DMS114 treated with DMSO at 0.1 percent for 48 hours (cell line): ENCODE data around the gene NOTCH1.
"Not testable (repeated sequence)": the region's sequence is repeated elsewhere in the genome, so short reads cannot be mapped to it uniquely, and the experiment has no call there.

Experiments
- DNase-seq: peaks from one replicate; lab custom pipeline; 2025; ENCODE audit not compliant: unreplicated experiment; lab: John Stamatoyannopoulos, UW

The NOTCH1 gene

DNA sequence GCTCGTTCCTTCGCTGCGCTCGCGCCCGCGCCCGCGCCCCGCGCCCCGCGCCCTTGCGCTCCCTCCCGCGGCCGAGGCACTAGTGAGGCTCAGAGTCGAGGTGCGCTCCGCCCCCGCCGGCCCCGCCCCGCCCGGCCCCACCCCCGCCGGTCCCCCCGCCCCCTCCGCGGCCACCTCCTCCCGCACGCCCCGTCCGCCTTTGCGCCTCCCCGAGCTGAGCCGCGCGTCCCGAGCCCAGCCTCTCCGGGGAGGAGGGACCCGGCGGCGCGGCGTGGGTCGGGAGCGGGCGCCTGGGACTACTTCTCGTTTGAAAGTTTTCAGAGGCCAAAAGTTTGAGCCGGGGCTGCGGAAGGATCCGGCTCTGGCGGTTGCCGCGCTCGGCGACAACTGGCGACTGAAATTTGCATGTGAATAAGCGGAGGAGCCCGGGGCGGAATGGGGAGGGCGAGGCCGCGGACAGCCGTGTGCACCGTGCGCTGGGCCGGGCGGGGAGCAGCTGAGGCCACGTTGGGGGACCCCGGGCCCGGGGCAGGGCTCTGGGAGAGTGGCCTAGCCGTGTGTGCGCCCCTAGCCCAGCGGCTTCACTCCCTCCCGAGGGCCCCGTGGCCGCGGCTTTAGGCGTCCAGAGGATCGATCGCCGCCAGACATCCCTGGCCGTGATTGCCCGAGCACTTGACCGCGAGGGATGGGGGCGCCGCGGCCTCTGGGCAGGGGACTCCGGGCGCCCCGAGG lies at the start of gene NOTCH1:
Gene NOTCH1, minus strand, starts transcription at position 84 of the 732 bp plus-strand sequence. CDS start 262 bp downstream, outside the sequence.
- DNase-seq, result no peak

DNA sequence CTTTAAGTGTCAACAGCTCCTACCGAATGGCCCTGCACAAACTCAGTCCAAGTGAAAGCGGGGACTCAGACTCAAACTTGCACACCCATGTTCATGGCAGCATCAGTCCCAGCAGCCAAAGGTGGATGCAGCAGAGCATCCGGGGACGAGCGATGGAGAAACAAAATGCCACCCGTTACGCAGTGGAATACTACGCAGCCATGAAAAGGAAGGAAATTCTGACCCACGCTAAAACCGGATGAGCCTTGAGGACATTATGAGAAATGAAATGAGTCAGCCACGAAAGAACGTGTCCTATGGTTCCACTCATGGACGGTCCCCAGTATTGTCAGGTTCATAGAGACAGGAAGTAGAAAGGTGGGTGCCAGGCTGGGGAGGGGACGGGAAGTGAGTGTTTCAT lies 48.6 kb upstream of the NOTCH1 start:
- no peak for DNase-seq

DNA sequence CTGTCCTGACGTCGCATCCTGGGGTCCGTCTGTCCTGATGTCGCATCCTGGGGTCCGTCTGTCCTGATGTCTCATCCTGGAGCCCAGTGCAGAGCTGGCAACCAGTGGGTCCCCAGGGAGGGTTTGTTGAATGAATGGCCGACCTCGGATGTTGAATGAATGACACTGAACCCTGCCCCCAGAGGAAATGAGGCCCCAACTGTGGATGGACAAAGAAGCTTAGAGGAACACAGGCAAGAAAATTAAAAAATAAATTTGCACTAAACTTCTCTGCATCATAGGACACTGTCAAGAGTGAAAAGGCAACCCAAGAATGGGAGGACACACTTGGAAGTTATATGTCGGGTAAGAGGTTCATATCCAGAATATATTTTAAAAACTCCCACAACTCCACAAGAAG lies 47.7 kb upstream of the NOTCH1 start:
- DNase-seq, result no peak

DNA sequence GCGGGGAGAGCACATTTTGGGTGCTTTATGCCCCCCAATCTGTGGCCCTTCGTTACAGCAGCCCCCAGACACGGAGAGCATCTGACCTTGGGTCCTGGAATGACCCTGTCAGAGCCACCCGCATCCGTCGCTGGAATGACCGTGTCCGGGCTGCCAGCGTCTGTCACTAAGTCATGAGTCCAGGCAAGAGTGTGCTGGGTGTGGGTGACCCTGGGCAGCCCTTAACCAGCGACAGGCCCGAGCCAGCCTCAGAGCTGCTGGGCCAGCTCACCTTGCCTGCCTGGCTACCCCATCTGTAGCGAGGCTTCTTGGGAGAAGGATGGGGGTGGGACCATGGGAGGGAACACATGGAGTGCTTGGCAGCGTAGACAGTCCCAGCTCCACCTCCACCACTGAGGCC lies 46.8 kb upstream of the NOTCH1 start:
- no peak for DNase-seq

DNA sequence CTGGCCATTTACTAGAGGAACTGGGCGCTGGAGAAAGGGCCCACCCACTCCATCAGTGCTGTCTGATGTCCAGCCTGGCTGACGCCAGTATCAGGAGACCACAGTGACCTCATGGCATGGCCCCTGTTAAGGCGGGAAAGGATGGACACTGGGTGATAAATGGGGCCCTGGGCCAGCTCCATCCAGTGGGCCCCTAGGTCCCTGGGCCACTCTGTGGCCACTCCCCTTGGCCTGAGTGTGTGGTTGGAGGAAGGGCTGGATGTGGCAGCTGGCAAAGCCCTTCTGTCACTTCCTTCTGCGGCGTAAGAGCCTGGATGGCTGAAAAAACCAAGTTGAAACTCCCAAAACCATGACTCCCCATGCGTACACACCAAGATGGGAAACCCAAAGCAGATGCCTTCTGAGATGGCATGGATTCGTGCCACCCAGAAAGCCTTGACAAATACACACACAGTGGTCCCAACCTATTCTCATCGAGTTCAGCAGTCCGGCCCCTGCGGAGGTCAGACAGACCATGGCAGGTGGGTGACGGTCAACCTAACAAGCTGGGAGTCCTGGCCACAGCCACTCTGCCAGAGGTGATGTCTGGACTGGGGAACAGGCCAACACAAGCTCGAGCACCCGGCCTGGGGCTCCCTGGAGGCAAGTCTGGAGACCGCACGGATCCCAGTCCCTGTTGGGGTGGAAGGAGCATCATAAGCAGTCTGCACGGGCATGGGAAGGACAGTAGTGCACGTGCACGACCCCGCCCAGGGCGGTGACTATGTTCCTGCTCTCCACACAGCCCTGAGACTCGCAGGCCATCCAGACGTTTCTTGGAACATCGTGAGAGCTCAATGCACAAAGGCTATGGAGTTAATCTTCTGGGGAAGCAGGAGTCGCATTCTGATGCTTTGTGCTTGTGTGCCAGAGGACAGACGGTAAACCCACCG lies 45.2 kb upstream of the NOTCH1 start:
- no peak for DNase-seq

DNA sequence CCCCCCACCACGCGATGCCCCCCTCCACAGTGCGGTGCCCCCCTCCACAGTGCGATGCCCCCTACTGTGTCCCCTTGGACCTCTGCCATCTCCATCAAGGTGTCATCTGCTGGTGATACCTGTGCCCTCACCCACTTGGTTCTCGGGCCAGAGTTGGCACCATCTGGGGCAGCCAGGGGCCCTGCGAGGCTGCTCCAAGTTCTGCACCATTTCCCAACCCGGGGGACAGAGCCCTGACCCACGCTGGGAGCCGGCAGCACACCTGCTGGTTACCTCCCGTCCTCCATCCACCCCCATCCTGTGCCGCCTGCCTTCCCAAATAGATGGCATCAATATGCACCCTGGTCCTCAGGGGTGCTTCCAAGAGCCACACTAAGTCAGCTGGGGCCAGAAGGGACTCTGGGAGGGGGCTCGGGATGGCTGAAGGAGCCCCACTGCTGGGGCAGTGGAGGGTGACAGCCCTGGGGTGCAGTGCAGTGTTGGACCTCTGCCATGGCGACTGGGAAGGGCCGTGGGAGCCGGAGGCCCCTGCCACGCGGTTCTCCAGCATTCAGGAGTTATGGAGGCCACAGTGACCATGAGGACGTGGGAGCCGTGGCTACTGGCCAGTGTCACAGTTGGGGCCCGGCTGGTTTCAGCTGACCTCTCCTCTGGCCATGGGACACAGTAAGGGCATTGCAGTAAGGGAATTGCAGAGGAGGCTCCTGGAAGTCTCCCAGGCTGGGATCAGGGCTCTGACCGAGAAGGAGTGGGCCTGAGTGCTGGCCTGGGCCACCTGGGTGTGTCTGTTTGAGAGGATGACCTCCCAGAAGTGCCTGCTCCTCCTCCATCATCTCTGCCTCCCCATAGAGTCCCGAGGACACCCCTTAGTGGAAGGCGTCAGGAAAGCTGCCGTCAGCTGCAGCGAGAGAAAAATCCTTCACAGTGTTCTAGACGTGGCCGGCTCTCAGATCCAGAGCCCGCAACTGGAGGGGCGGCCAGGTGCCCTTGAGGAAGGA lies 44.2 kb upstream of the NOTCH1 start:
- DNase-seq, result no peak

DNA sequence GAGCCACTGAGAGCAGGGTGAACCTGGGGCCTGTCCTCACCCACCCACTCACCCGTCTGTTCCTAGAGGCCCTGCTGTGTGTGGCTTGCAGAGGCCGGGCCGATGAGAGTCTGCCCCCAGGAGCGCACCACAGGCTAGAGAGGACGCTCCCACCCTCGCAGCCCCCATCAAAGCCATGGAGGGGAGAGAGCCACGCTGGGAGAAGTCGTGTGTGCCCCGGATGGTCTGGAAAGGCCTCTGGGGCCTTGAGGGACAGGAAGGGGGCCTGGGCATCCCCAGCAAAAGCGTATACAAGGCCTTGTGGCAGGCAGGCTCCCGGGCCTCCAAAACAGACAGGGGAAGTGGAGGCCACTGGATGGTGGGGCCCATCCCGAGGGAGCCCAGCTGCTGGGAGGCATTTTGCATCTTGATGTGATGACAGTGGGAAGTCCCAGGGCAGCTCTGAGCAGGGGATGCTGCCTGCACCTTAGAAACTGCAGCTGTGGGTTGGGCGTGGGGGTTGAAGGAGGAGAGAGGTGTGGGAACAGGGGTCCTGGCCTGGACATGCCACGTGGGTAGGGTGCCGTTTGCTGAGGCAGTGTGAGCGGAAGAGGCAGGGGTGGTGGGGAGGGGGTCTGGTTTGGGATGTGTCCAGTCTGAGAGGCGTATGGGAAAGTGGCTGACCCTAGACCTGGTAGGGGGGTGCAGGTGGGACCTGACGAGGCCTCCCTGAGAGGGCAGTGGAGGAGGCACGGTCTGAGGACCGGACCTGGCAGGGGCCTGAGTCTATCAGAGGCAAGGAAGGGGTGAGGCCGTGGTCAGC lies 43.0 kb upstream of the NOTCH1 start:
- no peak for DNase-seq

DNA sequence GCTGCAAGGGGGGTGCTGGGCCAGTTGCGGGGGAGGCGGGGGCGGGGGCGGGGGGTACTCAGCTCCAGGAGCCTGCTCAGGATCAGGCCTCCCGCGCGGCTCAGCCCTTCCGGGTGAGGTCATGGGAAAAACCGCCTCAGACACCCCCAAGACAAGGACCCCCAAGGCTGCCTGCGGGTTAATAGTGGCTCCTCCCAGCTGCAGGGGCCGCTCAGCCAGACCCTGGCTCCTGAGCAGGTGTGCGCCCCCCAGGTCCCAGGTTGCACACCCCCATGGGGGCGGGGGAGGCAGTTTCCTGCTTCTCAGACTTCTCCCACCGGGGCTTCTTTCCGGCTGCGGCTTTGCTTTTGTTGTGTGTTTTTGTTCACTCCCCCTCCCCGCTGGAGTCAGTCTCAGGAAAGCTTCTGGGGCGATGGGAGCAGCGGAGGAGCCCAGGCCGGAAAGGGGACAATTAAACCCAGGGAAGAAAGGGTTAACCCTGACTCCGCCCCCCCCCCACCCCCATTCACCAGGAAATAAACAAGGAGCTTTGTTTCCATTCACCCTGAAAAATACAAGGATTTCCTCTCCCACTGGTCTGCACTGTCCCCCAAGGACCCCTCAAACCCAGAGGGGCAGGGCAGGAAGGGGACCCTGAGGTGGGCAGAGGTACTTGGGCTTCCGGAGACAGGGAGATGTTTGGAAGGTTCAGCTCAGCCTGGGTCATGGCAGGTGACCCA lies 42.3 kb upstream of the NOTCH1 start:
- no peak for DNase-seq

DNA sequence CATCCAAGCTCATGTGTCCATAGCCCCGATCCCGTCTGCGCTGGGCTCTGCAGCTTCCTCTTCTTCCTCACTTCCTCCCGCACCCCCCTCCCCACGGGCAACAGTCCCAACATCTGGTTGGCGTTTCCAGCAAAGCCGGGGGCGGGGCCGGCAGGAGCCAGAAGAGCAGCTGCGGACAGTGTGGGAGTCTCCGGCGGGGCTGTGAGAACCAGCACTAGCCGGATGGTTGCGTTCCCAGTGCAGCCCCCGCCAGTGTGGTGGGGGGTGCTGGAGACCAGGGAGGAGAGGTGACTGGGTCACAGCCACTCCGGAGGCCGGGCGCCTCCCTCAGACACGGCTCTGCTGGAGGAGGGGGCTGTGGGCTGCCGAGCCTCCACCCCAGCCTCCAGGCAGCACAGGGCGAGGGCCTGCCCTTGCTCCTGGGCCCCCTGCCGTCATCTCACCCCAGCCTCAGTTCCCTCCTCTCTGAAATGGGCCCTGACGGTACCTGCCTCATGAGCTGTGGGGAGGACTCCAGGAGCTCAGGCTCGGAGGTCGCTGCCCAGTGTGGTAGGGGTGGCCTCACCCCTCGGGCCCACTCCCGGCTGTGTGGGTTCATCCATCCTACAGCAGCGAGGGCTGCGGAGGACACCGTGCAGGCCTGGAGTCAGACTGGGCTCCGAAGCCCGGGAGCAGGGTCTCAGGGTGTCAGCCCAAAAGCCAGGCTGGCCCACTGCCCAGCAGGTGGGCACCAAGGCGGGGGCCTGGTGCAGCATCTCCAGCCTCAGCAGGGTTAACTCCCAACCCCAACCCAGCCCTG lies 41.5 kb upstream of the NOTCH1 start:
- no peak for DNase-seq

DNA sequence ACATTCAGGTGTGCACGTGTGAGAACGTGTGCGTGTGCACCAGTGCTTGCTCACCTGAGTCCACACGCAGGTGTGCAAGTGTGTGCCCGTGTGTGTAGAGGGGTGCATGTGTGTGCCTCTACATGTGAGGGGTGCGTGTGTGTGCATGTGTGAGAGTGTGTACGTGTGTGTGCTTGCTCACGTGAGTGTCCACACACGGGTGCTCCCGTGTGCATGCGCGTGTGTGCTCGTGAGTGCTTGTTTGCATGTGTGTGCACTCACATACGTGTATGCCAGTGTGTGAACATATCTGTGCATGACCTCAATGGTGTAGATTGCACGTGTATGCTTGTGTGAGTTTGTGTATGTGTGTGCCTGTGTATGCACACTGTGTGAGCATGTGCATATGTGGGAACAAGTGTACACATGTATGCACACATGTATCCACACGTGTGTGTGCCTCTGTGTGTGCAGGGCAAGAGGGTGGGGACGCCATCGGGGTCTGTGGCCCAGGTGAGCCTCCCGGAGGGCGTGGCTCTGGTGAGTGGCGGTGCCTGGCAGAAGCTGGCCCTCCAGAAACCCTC lies 40.6 kb upstream of the NOTCH1 start:
- DNase-seq, result no peak

DNA sequence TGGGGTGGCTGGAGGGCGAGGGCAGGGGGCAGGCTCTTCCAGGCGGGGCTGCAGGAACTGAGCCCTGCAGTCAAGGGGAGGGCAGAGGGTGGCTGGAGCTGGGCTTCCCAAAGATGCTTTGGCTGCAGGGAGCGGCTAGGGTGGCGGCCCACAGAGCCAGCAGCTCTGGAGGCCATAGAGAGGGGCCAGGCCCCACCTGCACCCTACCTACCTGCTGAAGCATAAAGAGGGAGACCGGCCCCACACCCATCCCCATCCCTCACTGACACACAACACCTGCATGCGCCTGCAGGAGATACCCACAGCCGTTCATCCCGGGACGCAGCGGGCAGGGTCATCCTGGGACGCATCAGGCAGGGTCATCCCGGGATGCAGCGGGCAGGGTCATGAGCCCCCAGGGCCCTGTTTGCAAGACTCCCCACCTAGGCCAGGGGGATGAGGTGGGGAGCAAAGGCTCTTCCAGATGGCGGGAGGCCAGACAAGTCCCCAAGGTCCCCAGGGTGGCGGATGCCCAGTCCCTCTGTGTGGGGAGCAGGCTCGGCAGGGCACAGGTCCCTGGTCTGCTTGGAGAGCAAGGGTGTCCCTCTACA lies 39.8 kb upstream of the NOTCH1 start:
- no peak for DNase-seq

DNA sequence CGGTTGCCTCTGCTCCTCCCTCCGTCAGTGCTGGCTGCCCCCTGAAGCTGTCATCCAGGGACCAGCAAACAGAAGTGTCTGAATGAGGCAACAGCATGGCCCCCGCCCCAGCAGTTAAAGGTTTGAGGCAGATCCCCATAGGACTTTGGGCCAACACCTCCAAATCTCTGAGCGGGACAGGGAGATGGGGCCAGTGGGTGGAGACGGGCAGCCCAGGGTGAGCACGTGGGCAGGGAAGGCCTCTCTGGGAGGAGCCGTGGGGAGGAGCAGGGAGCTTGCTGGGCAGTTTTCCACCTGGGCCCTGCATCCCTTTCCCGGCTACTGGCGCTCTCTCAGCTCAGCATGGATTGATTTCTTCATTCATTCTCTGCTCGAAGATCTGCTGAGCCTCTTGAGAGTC lies 39.1 kb upstream of the NOTCH1 start:
- DNase-seq, result no peak

DNA sequence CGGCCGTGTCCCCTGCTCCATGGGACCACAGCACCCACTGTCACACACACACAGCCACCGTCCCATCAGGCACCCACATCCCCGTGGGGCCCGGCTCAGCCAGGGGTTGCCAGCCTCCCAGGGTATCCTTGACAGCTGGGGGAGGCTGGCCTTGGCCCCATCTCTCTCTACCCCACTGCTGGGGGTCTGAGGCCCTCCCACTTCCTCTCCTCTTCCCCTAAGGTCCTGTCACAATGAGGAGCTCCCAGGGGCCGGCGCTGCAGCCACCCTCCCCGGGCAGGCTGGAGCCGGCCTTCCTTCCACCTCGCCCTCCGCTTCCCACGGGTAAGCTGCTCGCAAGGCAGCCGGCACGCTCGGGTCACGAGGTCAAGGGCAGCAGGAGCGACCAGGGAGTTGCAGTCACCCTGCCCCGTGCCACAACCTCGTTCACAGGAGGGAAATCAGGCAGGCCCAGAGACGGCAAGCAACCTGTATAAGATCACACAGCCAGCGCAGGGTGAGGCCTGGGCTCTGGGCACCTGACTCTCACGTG lies 38.6 kb upstream of the NOTCH1 start:
- DNase-seq, result no peak

DNA sequence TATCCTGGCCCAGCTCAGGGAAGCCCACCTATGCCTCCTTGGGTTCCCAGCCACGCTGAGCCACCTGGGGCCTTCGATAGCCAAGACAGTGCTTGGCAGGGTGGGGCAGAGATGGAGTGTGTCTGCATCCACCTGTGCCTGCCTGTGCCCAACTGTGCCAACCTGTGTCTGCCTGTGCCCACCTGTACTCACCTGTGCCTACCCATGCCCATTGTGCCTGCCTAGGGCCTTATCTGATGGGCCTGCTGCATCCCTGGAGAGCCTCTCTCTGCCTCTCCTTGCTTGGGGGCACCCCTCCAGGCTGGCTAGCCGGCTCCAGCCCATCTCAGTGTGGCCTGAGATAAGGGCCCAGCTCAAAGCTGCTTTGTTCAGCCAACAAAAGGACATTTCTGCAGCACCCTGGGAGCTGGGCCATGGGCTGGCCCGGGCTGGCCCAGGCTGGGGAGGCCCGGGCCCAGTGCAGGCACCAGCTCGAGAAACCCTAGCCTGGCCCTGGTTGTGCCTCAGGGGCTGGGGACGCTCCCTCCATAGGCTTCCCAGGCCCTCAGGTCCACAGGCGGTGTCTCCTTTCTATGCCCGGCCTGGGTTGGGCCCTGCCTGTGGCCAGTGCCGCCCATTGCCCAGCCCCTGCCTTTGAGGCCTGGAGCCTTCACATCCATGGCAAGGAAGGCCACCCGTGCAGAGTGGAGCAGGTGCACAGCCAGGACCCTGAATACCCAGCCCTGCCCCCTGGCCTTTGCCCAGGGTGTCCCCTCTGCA lies 37.3 kb upstream of the NOTCH1 start:
- no peak for DNase-seq

DNA sequence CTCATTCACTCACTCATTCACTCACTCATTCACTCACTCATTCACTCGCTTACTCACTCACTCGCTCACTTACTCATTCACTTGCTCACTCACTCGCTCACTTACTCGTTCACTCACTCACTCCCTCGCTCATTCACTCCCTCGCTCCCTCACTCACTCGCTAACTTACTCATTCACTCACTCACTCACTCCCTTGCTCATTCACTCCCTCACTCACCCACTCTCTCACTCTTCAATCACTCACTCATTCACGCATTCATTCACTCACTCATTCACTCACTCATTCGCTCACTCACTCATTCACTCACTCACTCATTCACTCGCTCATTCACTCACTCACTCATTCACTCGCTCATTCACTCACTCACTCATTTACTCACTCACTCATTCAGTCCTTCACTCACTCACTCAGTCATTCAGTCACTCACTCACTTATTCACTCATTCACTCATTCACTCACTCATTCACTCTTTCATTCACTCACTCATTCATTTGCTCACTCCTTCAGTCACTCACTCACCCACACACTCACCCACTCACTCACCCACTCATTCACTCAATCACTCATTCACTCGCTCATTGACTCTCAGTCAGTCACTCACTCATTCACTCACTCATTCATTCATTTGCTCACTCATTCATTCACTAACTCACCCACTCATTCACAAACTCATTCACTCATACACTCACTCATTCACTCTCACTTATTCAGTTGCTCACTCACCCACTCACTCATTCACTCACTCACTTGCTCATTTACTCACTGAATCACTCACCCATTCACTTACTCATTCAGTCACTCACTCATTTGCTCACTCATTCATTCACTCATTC lies 36.0 kb upstream of the NOTCH1 start:
- no peak for DNase-seq

DNA sequence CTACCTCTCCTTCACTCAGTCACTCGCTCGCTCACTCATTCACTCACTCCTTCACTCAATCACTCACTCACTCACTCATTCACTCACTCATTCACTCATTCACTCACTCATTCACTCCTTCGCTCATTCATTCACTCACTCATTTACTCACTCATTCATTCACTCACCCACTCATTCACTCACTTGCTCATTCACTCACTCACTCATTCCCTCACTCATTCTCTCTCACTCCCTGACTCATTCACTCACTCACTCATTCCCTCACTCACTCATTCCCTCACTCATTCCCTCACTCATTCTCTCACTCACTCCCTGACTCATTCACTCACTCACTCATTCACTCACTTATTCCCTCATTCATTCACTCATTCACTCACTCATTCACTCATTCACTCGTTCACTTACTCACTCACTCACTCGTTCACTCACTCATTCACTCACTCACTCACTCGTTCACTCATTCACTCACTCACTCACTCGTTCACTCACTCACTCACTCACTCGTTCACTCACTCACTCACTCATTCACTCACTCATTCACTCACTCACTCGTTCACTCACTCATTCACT lies 33.9 kb upstream of the NOTCH1 start:
- not testable (repeated sequence) for DNase-seq
